ENCODE results near the gene COL16A1.

Gene COL16A1

GRCh38 chr1:31703431-31704270, at the start of gene COL16A1:
Gene COL16A1, minus strand, starts transcription at chr1:31704017. Its CDS starts 1,824 bp downstream, at chr1:31702193.
- no peak for TF ChIP-seq CTCF (IDR thresholded peaks at IDR 0.05)

GRCh38 chr1:31752952-31753475, 49.2 kb upstream of the COL16A1 start:
- no peak for TF ChIP-seq CTCF (IDR thresholded peaks at IDR 0.05)

GRCh38 chr1:31752258-31752657, 48.4 kb upstream of the COL16A1 start:
- no peak for TF ChIP-seq CTCF (IDR thresholded peaks at IDR 0.05)

GRCh38 chr1:31751822-31752241, 48.0 kb upstream of the COL16A1 start:
- TF ChIP-seq CTCF (IDR thresholded peaks at IDR 0.05) = no peak

GRCh38 chr1:31750858-31751510, 47.2 kb upstream of the COL16A1 start:
- no peak for TF ChIP-seq CTCF (IDR thresholded peaks at IDR 0.05)

- TF ChIP-seq CTCF (IDR thresholded peaks at IDR 0.05) = no peak
Measured at GRCh38 chr1:31749785-31750735, 46.2 kb upstream of the COL16A1 start.

- no peak for TF ChIP-seq CTCF (IDR thresholded peaks at IDR 0.05)
Measured at GRCh38 chr1:31748365-31748764, 44.5 kb upstream of the COL16A1 start.

All from LNCAP (cell line).